Hematopoietic multipotent progenitor cell treated with erythropoietin and hydrocortisone succinate and interleukin-3 and kit ligand, for 6 days (in vitro differentiated cells): ENCODE data around the gene PDS5B.
"Not testable (repeated sequence)": the region's sequence is repeated elsewhere in the genome, so short reads cannot be mapped to it uniquely, and the experiment has no call there.

Source experiments
- DNase-seq: peaks from one replicate; pipeline ENCODE4 v3.0.0-alpha.2; 2015

PDS5B gene

DNA sequence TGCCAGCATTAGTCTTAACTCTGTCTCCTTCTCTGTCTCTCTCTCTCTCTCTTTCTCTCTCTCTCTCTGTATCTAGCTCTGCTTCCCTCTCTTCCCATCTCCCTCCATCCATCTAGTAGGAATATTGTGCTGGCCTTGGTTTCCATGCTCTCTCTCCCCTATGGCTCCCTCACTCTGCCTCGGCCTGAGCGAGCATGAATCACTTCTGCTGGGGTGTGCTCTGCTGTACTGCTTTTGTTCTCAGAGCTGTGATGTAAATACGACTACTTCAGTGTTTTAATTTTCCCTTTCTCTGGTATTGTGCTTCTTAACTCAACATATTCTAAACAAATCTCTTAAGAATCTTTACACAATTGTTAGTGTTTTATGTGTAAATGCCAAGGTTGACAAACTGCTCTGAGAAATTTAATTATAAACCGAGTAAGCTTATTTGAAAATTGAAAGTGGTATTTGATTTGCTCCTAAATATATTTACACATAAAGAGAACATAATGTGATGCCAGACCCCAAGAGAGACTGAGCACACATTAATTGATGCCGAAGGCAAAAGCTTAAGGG lies 218.5 kb downstream of the PDS5B start:
- no peak for DNase-seq

DNA sequence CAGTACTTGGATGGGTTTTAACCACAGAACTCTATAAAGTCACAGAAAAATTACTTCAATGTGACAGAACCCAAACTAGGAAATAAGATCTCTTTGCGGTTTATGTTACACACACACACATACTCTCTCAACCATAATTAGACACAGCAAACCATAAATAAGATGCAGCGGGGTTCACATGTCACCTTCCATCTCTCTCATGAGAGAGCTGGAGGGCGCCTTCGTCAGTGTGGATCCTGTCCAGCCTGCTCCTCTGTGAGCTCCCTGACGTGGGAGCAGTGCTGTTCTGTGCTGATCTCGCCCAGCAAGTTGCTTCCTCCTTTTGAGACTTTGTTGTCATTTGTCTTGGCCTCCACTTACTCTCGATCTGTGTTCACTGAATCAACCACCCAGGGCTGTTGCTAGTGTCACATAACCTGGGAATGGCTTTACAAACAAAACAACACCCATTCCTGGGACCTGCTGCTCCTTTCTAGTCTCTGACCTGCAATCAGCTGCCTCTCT lies 225.1 kb downstream of the PDS5B start:
- peak; percentile 47 for DNase-seq

DNA sequence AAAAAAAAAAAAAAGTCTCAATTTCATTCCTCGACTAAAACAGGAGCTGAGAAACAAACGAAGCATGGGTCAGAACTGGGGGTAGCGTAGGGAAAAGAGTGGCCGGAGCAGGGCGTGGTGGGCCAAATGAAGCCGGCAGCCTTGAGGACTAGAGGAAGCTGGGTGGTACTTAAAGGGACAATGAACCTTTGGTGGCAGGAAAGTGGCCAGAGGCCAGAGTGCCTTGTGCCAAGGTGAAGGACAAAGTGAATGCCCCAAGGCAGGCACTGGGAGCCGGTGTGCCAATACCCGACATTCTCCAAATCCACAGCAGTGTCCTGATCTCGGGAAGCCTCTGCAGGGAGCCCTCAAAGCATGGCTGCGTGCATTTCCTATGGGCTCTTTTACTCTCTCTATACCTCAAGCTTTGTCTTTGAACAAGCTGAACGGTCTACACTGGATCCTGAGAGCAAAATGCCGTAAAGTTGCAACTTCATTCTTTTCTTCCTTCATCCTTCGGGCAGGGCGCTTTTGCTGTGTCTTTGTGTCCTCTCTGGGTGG lies 235.0 kb downstream of the PDS5B start:
- no peak for DNase-seq

DNA sequence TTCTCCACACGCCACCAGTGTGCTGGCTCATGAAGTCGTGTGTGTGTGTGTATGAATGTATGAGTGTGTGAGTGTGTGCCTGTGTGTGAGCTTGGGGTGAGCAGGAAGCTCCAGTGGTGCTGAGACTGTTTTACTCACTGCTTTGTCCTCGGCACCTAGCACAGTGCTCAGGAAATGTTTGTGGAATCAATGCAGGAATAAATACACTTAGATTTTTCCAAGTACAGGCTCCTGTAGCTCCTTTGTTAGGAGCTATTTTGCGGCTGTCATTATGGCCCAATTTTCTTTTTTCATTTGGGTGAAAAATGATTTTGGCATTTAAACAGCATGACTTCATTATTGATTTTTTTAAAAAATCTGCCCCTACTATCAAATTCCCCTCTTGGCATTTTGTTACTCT lies 236.5 kb downstream of the PDS5B start:
- DNase-seq: no peak

DNA sequence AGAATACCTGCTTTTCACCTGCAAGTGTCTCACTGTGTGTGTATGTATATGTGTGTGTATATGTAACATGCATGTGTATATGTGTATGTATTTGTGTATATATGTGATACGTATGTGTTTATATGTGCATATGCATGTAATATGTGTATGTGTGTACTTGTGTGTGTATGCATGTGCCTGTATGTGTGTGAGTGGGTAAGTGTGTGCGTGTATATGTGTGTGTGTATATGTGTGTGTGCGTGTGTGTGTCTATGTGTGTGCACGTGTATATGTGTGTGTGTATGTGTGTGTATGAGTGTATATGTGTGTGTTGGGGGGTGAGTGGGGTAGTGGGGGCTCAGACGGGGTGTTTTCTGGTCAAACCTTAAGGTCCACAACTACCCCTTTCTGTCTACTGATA lies 237.3 kb downstream of the PDS5B start:
- DNase-seq: no peak

DNA sequence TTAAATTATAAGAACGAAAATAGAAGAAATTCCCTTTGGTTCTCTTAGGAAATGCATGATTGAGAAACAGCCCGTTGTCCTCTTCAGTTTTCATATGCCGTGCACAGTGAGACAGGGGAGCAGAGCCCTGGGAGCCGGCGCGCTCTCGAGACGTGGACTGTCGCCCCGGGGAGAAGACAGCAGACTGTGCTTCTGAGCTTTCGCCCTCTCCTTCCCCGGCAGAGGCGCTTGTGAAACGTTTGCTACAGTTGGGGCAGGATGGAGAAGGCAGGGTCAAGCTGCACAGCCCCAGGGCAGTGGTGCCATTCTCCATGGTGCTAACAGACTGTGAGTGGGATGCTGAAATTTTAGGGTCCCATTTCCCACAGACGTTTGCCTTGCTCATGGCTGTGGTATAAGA lies 237.8 kb downstream of the PDS5B start:
- no peak for DNase-seq

DNA sequence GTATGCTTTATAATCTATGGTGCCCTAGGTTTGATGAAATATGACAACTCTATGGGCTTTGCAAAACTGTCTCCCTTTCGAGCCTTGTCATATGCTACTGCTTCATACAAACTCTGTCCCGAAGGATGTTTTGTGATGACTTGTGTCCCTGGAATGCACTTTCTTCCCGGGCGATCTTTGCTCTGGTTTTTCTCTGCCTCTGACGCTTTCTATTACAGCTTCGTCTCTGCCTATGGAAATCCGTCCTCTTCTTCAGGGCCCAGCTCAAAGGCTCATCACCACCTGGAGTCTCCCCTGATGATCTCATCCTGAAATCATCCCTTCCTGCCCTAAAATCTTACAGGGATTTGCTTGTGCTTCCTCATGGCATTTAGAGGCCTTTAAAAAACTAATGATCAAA lies 238.4 kb downstream of the PDS5B start:
- DNase-seq: no peak

DNA sequence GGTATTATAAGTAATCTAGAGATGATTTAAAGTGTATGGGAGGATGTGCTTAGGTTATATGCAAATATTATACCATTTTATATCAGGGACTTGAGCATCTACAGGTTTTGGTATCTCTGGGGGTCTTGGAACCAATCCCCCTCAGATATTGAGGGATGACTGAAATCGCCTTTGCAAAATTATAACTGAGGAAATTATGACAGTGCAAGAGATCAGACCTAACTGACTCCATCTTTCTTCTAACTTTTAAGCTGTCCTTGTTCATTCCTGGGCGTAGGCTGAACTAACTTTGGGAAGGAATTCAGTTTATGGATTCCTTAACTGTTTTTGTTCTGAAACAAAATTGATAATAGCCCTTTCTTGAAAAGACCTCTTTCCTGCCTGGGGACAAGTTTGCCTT lies 239.2 kb downstream of the PDS5B start:
- DNase-seq: no peak

DNA sequence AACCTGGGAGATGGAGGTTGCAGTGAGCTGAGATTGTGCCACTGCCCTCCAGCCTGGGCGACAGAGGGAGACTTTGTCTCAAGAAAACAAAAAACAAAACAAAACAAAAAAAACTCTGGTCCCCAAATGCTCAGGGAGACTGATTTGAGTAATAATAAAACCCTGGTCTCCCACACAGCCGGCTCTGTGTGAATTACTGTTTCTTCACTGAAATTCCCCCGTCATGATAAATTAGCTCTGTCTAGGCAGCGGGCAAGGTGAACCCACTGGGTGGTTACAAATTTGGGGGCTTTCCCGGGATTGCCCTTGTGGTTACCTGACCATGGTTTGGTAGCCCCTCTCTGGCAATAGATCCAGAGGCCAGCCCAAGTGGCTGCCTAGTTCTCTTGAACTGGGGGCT lies 240.1 kb downstream of the PDS5B start:
- DNase-seq: not testable (repeated sequence)
